Bronchial epithelial cell (primary cell): ENCODE data around the gene CCDC149. TPM values are rescaled to one million over a fixed set of nuclear protein-coding genes. Genes with fewer than 3 reads are reported as not detected.

ENCODE experiments used
- DNase-seq: peaks from one replicate; pipeline ENCODE4 v3.0.0-alpha.2; 2010; ENCODE audit warnings: low read depth
- FAIRE-seq: peaks from 2 replicates; lab custom pipeline; 2011; peaks lifted over from hg19 to GRCh38; lab: Jason Lieb, UNC
- H3K27me3 ChIP-seq: 2 replicates; pipeline ENCODE4 v1.5.1; 2011; ENCODE audit warnings: low read length; ENCODE audit not compliant: control insufficient read depth, insufficient read depth
- H3K36me3 ChIP-seq: 2 replicates; pipeline ENCODE4 v1.5.1; 2011; ENCODE audit warnings: low read length; ENCODE audit not compliant: control insufficient read depth, insufficient read depth
- H3K4me3 ChIP-seq: 2 replicates; pipeline ENCODE4 v1.5.1; 2011; ENCODE audit warnings: mild to moderate bottlenecking, low read depth, low read length, control low read depth
- CTCF ChIP-seq: IDR thresholded peaks from 2 replicates; pipeline ENCODE4 v1.5.1; 2011; ENCODE audit warnings: mild to moderate bottlenecking, moderate library complexity, low read length, control low read depth, inconsistent platforms; ENCODE audit not compliant: insufficient read depth, severe bottlenecking
- total RNA-seq: library from RNA; depleted of rRNA; stranded (reverse); fragments of >200 nt; gene quantifications from 2 replicates; pipeline ENCODE4 v1.2.1, GENCODE V29; 2014

The CCDC149 gene
- total RNA-seq, 1 donor from 2014 or later, result 4.2 TPM

- Histone ChIP-seq H3K27me3 (no peaks in the 10 kb centered on the region), H3K4me3 (no peak overlapping the region), H3K36me3 (no peaks in the 10 kb centered on the region)
- FAIRE-seq (no peak), DNase-seq (peak; percentile 82)
- TF ChIP-seq CTCF, result no peak
Measured at GRCh38 chr4:24850674-24851073, 62.2 kb downstream of the CCDC149 start.

- FAIRE-seq, result no peak
- no peak for DNase-seq
- no peak overlapping the region for H3K4me3 ChIP-seq
- TF ChIP-seq CTCF, result no peak
- no peaks in the 10 kb centered on the region for H3K27me3 ChIP-seq
- no peaks in the 10 kb centered on the region for H3K36me3 ChIP-seq
Measured at GRCh38 chr4:24849756-24850155, 63.1 kb downstream of the CCDC149 start.

- no peak overlapping the region for H3K4me3 ChIP-seq
- no peaks in the 10 kb centered on the region for H3K27me3 ChIP-seq
- TF ChIP-seq CTCF, result no peak
- FAIRE-seq, result no peak
- no peak for DNase-seq
- no peaks in the 10 kb centered on the region for H3K36me3 ChIP-seq
Measured at GRCh38 chr4:24849351-24849750, 63.5 kb downstream of the CCDC149 start.

- Histone ChIP-seq H3K27me3 (no peaks in the 10 kb centered on the region), H3K36me3 (no peaks in the 10 kb centered on the region), H3K4me3 (no peak overlapping the region)
- FAIRE-seq (no peak), DNase-seq (no peak)
- no peak for TF ChIP-seq CTCF
Measured at GRCh38 chr4:24846716-24847115, 66.1 kb downstream of the CCDC149 start.

- no peak for TF ChIP-seq CTCF
- no peak for FAIRE-seq
Measured at GRCh38 chr4:24845902-24846301, 66.9 kb downstream of the CCDC149 start.

GRCh38 chr4:24845132-24845531, 67.7 kb downstream of the CCDC149 start:
- H3K36me3 ChIP-seq, result no peaks in the 10 kb centered on the region
- DNase-seq (no peak), FAIRE-seq (no peak)
- no peak for TF ChIP-seq CTCF
- H3K27me3 ChIP-seq, result no peaks in the 10 kb centered on the region
- no peak overlapping the region for H3K4me3 ChIP-seq

More at GRCh38 chr4:24845902-24846301, 66.9 kb downstream of the CCDC149 start:
- H3K27me3 ChIP-seq, result no peaks in the 10 kb centered on the region
- no peaks in the 10 kb centered on the region for H3K36me3 ChIP-seq
- no peak overlapping the region for H3K4me3 ChIP-seq
- DNase-seq, result no peak
